ENCODE data around the gene CCL21.
"Not testable (repeated sequence)": the region's sequence is repeated elsewhere in the genome, so short reads cannot be mapped to it uniquely, and the experiment has no call there.

CCL21 gene, protein sequence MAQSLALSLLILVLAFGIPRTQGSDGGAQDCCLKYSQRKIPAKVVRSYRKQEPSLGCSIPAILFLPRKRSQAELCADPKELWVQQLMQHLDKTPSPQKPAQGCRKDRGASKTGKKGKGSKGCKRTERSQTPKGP

DNA sequence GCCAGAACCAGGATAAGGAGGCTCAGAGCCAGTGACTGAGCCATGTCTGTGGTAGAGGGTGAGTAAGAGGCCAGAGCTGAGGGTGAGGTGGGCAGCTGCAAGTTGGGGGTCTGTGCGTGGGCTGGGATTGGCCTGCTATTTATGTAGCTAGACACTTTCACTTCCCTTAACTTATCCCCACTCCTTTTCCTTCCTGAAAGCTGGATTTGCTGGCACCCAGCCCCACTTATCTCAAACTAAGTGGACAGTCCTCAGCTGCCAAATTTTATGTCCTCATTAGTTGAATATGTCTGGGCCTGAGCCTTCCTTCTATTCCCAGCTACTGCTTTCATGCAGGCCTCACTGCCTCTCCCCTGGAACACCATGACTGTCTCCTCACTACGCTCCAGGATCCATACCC lies at the start of gene CCL21:
Gene CCL21 (minus strand): TSS at position 114 of the 400 bp plus-strand sequence. CDS start 70 bp downstream, at position 44.
- no peak for TF ChIP-seq ZNF274 (IDR thresholded peaks at IDR 0.05; ENCODE audit: low read depth, low read length)
- no peak within 1 kb of the TSS for H3K4me3 ChIP-seq (ENCODE audit: low read length)

DNA sequence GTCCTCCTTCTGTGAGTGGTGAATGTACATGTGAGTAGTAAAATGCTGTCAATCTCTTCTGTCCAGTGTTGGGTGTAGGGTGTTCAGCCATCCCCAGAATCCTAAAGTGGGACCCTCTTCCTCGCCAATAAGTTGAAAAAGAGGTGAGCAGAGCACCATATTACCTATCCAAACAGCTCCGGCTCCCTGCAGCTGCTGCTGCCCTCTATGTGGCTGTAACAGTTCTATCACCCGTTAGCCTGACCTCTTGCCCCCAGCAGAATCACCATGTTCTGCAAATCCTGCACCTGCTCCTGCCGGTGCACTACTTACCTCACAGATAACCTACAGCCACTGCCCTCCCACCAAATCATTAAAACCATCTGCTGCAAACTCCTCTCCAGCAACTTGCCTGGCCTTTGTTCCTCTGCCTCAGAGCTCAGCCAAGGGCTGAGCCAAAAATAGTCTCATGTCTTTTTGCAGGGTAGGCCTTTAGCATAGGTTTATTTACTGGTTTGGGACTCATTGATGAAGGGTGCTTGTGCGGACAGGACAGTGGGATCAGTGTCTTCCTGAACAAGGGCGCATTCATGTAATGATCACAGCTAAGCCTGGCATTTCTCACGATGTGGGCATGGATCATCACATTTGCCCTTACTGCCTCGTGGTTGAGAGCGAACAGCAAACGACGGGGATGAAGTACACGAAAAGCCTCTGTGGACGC lies 49.6 kb upstream of the CCL21 start:
- H3K4me3 ChIP-seq (ENCODE audit: low read length): no peak overlapping the region
- no peak for TF ChIP-seq ZNF274 (IDR thresholded peaks at IDR 0.05; ENCODE audit: low read depth, low read length)

DNA sequence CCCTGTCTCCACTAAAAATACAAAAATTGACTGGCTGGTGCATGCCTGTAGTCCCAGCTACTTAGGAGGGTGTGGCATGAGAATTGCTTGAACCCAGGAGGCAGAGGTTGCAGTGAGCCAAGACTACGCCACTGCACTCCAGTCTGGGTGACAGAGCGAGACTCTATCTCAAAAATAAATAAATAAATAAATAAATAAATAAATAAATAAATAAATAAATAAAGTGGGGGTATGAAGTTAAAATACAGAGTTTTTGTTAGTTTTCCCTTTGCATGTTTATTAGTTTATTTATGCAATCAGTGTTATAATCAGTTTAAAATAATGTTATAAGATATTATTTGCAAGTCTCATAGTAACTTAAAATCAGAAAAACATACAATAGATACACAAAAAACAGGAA lies 40.4 kb upstream of the CCL21 start:
- H3K4me3 ChIP-seq (ENCODE audit: low read length): not testable (repeated sequence)

DNA sequence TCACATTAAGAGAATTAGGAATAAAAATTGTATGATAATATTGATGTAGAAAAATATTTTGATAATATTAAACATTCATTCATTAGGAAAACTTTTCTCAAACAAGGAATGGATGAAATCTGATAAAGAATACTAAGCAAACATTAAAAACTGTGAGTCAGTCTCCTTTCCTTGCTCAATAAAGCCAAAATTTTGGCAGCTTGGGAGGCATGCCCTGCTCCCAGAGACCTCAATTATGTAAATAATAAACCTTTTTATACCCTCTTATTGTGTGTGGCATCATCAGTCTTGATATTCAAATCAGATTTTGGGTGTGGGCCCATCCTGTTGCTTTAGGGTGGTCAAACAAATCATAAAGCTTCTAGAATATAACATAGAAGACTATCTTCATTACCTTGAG lies 36.6 kb upstream of the CCL21 start:
- H3K4me3 ChIP-seq (ENCODE audit: low read length): no peak overlapping the region
- no peak for TF ChIP-seq ZNF274 (IDR thresholded peaks at IDR 0.05; ENCODE audit: low read depth, low read length)

DNA sequence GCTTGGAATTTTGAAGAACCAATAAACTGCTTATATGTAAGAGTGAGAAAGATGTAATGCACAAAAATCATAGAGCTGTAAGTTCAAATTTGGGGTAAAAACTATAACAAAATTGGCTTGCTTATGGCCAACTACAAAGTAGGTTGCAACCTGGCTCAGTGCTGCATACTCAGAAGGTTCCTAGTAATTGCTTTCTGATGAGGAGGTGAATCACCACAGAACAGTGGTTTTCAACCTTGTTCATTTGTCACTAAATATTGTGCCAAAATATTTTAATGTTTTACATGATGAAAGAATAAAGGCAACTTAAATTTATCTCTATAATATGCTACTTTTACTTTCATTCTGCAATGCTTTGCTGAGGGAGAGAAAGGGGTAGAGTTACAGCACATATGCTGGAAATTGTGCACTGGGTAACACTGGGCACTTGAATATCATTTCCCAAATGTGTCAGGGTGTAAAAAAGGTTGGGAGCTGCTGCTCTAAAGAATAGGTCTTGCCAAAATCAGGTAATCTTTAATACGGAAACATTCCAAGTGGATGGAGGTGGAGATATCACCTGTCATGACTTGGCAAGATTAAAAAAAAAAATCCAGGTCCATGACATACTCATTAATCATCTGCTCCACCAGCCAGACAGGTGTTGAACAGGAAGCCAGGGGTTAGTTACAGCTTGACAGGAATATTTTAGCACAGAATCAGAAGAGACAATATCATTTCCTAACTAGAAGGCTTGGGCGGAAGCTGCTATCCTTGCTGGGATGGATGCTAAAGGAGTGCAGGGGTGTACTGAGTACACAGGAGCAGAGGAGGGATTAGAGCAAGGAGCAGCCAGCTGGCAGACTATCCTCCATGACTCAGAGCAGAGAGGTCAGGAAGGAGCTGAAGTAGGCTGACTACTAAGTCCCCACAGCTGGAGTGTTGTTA lies 34.6 kb upstream of the CCL21 start:
- H3K4me3 ChIP-seq (ENCODE audit: low read length): no peak overlapping the region
- TF ChIP-seq ZNF274 (IDR thresholded peaks at IDR 0.05; ENCODE audit: low read depth, low read length): no peak

DNA sequence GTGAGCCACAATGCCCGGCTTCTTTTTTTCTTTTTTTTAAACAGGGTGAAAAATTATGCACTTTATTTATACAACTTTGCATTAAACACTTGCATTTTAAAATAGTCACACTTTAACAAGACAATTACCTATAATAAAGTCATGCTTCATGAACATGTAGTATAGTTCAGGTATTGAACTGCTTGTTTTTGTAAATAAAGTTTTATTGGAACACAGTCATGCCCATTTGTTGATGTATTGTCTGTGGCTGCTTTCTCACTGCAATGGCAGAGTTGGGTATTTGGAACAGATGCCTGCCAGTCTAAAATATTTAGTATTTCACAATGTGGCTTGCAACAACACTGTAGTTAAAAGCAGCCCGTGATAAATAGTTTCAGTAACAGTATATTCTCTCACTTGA lies 32.8 kb upstream of the CCL21 start:
- H3K4me3 ChIP-seq (ENCODE audit: low read length): no peak overlapping the region
- TF ChIP-seq ZNF274 (IDR thresholded peaks at IDR 0.05; ENCODE audit: low read depth, low read length): no peak

DNA sequence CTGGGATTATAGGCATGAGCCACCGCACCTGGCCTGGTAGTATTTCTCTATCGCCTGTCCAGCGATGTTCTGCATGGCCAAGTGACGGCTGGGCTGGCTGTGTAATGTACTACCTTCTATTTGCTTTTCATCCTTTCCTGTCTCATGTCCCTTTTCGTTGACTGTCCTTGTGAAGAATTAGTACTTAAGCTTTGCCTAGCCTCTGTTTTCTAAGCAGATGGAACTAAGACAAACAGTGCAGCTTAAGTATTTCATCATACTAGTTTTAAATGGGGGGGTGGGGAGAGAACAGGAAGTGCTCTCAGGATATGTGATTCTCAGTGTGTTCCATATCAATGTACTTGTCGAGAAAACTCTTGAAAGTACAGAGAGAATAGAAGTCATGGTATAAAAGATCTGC lies 31.7 kb upstream of the CCL21 start:
- H3K4me3 ChIP-seq (ENCODE audit: low read length): no peak overlapping the region
- TF ChIP-seq ZNF274 (IDR thresholded peaks at IDR 0.05; ENCODE audit: low read depth, low read length): no peak

DNA sequence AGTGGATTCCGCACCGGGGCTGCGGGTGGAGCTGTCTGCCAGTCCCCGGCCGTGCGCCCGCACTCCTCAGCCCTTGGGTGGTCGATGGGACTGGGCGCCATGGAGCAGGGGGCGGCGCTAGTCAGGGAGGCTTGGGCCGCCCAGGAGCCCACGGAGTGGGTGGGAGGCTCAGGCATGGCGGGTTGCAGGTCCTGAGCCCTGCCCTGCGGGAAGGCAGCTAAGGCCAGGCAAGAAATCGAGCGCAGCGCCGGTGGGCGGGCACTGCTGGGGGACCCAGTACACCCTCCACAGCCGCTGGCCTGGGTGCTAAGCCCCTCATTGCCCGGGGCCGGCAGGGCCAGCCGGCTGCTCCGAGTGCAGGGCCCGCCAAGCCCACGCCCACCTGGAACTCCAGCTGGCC lies 30.2 kb upstream of the CCL21 start:
- not testable (repeated sequence) for H3K4me3 ChIP-seq (ENCODE audit: low read length)

DNA sequence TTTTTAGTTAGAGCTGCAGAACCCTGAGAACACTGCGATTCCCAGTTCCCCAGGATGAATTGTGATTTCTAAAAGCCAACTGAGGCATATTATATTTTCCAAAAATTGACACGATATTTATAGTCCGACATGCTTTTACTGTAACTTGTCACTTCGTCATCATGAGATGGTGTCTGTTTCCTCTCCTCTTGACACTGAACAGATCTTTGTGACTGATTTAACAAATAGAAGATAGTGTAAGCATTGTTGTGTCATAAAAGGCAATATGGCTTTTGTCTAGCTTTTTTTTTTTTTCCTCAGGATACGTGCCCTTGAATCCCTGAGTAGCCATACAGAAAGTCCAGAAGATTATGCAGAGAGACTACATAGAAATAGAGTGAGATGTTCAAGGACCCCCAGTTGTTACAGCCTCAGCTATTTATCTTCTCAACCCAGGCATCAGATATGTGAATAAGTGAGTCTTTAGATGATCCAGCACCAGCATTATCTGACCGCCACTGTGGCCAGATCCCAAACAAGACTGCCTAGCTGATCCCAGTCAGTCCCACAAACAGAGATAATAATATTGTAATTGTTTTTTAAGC lies 27.8 kb upstream of the CCL21 start:
- TF ChIP-seq ZNF274 (IDR thresholded peaks at IDR 0.05; ENCODE audit: low read depth, low read length): no peak

DNA sequence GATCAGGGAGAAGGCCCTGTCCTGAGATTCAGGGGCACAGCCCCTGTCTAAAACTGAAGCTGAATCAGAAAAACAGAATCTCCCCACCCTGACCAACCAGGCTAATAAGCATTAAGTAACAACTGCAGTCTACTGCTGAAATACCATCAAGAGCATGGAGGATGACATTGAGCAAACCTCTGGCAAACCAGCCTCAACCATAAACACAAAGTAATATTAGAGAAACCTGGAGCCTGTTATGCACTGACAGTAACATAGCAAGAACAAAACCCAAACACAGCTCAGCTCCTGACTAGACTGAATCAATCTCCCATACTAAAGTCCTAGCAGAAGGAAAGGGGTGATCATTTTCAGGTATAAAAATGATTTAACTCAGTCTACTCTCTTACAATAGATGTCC lies 24.8 kb upstream of the CCL21 start:
- no peak for TF ChIP-seq ZNF274 (IDR thresholded peaks at IDR 0.05; ENCODE audit: low read depth, low read length)
- no peak overlapping the region for H3K4me3 ChIP-seq (ENCODE audit: low read length)

More for the DNA sequence above, 27.8 kb upstream of the CCL21 start:
- H3K4me3 ChIP-seq (ENCODE audit: low read length): no peak overlapping the region

DNA sequence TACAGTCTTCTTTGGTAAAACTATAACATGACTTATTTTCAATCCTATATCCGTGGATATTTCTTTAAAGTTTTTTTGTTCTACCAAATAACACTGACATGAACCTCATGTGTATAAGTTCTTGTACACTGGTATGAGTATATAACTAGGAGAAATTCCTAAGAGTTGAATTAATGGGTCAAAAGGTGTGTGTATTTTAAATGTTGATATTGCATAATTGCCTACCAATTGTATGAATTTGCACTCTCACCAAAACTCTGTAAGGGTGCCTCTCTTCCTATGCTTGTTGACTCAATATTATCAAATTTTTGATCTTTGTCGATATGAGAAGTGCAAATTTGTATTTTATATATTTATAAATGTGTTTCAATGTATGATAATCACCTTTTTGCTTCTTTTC lies 22.9 kb upstream of the CCL21 start:
- no peak overlapping the region for H3K4me3 ChIP-seq (ENCODE audit: low read length)
- no peak for TF ChIP-seq ZNF274 (IDR thresholded peaks at IDR 0.05; ENCODE audit: low read depth, low read length)

DNA sequence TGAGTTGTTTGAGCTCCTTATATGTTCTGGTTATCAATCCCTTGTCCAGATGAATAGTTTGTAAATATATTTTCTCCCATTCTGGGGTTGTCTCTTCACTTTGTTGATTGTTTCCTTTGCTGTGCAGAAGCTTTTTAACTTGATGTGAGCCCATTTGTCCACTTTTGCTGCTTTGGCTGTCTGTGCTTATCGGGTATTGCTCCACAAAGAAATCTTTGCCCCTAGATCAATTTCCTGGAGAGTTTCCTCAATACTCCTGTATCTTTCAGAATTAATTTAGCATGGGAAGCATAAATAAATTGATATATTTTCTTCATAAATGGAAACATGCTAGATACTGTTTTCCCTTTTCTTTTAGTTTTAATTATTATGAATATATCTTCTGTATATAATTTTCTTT lies 22.5 kb upstream of the CCL21 start:
- H3K4me3 ChIP-seq (ENCODE audit: low read length): no peak overlapping the region
- TF ChIP-seq ZNF274 (IDR thresholded peaks at IDR 0.05; ENCODE audit: low read depth, low read length): no peak

DNA sequence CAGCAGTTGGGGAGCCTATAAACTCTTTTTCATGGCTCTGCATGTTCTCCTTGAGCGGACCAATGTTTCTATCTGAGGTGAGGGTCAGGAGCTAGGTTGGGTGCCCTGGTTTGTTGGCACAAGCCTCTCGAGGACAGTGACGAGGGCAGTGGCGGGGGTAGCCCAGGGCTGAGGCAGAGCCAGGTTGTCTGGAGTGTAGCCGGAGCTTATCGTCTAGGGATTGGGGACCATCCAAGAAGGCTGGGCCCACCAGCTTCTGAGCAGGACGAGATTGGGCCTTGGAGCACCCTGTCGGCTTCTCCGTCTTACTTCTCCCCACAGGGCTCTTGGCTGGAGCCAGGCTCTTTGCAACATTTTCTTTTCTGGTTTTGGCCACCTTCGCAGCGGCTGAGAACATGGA lies 13.2 kb upstream of the CCL21 start:
- H3K4me3 ChIP-seq (ENCODE audit: low read length): no peak overlapping the region
- TF ChIP-seq ZNF274 (IDR thresholded peaks at IDR 0.05; ENCODE audit: low read depth, low read length): no peak

DNA sequence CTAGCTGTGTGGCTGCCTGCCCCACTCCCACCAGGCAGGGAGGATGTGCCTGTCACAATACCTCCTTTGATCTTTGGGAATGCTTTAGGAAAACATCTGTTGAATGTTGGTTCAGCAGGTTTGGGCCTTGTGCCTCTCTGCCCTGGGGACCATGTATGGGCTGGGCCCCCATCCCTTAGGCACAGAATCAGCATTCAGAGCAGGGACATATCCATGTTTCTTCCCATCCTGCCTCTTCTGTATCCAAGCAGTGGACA lies 9.8 kb upstream of the CCL21 start:
- not testable (repeated sequence) for H3K4me3 ChIP-seq (ENCODE audit: low read length)

All from GM08714 (cell line).